ENCODE data around the gene EFCAB5.

DNA sequence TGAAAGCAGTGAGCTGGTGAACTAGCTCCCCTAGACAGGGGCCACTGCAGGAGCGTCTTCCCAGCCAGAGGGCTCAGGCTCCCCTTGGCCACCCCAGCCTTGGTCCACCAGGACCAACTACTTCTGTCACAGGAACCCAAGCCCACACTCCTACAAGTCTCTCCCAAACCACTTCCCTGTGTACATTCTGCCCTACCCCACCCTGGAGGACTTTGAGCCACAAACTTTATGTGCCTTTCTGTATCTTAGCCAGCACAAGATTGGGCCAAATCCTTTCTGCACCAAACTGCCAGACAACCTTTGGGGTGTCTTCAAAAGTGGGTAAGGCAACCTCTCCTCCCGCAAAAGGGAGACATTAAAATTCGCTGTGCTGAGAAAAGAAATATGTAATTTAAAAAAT is 31.6 kb downstream of the EFCAB5 start:
- TF ChIP-seq, protein P1, sequence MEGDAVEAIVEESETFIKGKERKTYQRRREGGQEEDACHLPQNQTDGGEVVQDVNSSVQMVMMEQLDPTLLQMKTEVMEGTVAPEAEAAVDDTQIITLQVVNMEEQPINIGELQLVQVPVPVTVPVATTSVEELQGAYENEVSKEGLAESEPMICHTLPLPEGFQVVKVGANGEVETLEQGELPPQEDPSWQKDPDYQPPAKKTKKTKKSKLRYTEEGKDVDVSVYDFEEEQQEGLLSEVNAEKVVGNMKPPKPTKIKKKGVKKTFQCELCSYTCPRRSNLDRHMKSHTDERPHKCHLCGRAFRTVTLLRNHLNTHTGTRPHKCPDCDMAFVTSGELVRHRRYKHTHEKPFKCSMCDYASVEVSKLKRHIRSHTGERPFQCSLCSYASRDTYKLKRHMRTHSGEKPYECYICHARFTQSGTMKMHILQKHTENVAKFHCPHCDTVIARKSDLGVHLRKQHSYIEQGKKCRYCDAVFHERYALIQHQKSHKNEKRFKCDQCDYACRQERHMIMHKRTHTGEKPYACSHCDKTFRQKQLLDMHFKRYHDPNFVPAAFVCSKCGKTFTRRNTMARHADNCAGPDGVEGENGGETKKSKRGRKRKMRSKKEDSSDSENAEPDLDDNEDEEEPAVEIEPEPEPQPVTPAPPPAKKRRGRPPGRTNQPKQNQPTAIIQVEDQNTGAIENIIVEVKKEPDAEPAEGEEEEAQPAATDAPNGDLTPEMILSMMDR (IDR thresholded peaks at IDR 0.05; ENCODE audit: low read depth, low read length, missing input control): no peak
- TF ChIP-seq JUND (IDR thresholded peaks at IDR 0.05) (no peak), REST (IDR thresholded peaks at IDR 0.05) (no peak), RXRA (IDR thresholded peaks at IDR 0.05) (no peak), MAX (IDR thresholded peaks at IDR 0.05) (no peak), GABPA (IDR thresholded peaks at IDR 0.05 in 1 of 2, conservative IDR thresholded peaks at IDR 0.05 in 1 of 2) (no peak), EGR1 (IDR thresholded peaks at IDR 0.05; ENCODE audit: low read depth in 2 of 2) (no peak), NR2F2 (IDR thresholded peaks at IDR 0.05) (no peak), HNF4G (IDR thresholded peaks at IDR 0.05) (no peak), YY1 (IDR thresholded peaks at IDR 0.05) (no peak), TAF1 (conservative IDR thresholded peaks at IDR 0.05) (no peak), RAD21 (IDR thresholded peaks at IDR 0.05) (no peak)
- TF ChIP-seq, protein P2, sequence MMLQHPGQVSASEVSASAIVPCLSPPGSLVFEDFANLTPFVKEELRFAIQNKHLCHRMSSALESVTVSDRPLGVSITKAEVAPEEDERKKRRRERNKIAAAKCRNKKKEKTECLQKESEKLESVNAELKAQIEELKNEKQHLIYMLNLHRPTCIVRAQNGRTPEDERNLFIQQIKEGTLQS (IDR thresholded peaks at IDR 0.05): no peak
